Fibroblast of pulmonary artery (primary cell): ENCODE measurements around the gene STXBP5.

ENCODE experiments used
- DNase-seq: peaks from one replicate; pipeline ENCODE4 v3.0.0-alpha.2; 2010; ENCODE audit warnings: low read depth
- H3K4me3 ChIP-seq: replicated peaks from 2 replicates; pipeline ENCODE4 v1.5.1; 2011; ENCODE audit warnings: low read depth, mild to moderate bottlenecking, control low read depth, low read length, moderate library complexity
- CTCF ChIP-seq: IDR thresholded peaks from 2 replicates; pipeline ENCODE4 v1.5.1; 2011; ENCODE audit warnings: mild to moderate bottlenecking, control low read depth, low read length, inconsistent platforms; ENCODE audit errors: missing control alignments

STXBP5 gene

GRCh38 chr6:147204060-147204785, at the start of gene STXBP5:
Gene STXBP5 (plus strand): TSS chr6:147204417. CDS start chr6:147204533, 116 bp downstream.
- no peak for TF ChIP-seq CTCF
- H3K4me3 ChIP-seq = peak within 1 kb of the TSS; percentile 87
- peak; percentile 57 for DNase-seq

- no peak overlapping the region for H3K4me3 ChIP-seq
- DNase-seq = peak; percentile 49
- TF ChIP-seq CTCF = no peak
These were observed 49.8 kb upstream of the STXBP5 start for GRCh38 chr6:147154454-147154853.

- no peak overlapping the region for H3K4me3 ChIP-seq
- TF ChIP-seq CTCF = no peak
- no peak for DNase-seq
These were observed 48.0 kb upstream of the STXBP5 start for GRCh38 chr6:147156218-147156617.

- DNase-seq = peak; percentile 40
- no peak for TF ChIP-seq CTCF
- H3K4me3 ChIP-seq = no peak overlapping the region
These were observed 47.3 kb upstream of the STXBP5 start for GRCh38 chr6:147156799-147157382.

GRCh38 chr6:147157930-147158329, 46.3 kb upstream of the STXBP5 start:
- TF ChIP-seq CTCF = no peak
- no peak overlapping the region for H3K4me3 ChIP-seq
- no peak for DNase-seq

GRCh38 chr6:147158881-147159280, 45.3 kb upstream of the STXBP5 start:
- H3K4me3 ChIP-seq = no peak overlapping the region
- no peak for DNase-seq
- no peak for TF ChIP-seq CTCF
